Stimulated activated CD4-positive, alpha-beta T cell treated with anti-CD3 and anti-CD28 coated beads, Interleukin-12 subunit alpha, Interleukin-12 subunit beta, amount 100 ng/mL, for 4 hours (primary cell): Measurements from ENCODE around the gene MEGF11.
"Not testable (repeated sequence)": the region's sequence is repeated elsewhere in the genome, so short reads cannot be mapped to it uniquely, and the experiment has no call there.

Source experiments
- DNase-seq: peaks from one replicate; pipeline ENCODE4 v3.0.0-alpha.2; 2020

Gene MEGF11

DNA sequence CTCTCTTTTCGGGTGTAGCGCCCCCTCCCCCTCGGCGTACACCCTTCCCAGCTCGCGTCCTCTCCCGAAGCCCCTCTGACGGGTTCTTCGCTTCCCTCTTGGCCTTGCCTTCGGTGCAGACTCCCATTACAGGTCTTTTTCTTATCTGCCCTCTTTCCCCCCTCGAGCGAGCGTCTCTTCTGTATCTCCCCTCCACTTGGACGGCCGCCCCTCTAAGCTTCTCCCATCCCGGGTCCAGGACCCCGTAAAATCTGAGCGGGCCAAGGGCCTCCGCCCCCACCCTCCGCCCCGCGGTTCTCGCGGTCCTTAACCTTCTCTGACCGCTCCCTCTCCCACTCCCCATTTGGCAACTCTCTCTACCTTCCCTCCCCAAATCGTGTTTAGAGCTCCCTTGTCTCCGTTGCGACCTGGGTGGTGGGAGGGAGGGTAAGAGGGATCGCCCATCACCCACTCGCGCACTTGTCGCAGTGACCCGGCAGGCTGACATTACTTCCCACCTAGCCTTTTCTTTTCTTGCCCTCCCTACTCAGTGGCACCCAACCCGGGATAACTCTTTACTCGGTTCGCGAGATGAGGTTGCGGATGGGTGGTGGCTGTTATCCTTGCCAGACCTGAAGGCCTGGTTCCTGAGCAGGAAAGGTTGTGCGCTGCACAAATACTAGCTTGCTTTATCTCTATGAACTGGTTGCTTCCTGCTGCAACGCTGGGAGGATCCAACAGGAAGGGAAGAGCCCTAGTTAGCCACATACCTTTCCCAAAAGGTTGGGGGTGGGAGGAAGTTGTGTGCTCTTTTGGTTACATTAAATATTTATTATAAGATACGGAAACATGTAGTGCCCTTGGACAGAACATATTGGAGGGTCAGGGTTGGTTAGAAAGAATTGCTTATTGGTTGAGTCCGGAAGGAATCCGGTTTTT is 383.3 kb downstream of the MEGF11 start:
- no peak for DNase-seq

DNA sequence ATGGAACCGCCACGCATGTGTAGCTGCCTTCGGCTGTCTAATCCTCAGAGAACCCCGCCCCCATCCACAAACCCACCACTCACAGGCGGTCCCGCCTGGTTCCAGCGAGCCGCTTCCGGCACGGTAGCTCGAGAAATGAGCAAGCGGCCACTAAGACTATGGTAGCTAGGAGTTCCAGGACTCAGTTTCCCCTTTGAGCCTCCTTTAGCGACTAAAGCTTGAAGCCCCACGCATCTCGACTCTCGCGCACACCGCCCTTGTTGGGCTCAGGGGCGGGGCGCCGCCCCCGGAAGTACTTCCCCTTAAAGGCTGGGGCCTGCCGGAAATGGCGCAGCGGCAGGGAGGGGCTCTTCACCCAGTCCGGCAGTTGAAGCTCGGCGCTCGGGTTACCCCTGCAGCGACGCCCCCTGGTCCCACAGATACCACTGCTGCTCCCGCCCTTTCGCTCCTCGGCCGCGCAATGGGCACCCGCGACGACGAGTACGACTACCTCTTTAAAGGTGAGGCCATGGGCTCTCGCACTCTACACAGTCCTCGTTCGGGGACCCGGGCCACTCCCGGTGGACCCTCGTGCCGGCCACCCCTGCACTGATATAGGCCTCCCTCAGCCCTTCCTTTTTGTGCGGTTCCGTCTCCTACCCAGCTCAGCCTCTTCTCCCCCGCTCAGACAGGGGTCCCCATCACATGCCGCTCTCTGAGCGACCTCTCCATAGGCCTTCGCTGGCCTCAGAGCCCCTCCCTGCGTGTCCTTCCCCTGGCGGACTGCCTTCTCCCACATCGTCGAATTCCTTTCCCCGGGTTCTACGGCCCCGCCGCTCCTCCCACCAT is 384.2 kb downstream of the MEGF11 start, which contains the start of gene RAB11A:
TSS of gene RAB11A (plus strand) at position 366 of the 828 bp plus-strand sequence. CDS start at position 461, 95 bp downstream.
- DNase-seq: peak; percentile 91

DNA sequence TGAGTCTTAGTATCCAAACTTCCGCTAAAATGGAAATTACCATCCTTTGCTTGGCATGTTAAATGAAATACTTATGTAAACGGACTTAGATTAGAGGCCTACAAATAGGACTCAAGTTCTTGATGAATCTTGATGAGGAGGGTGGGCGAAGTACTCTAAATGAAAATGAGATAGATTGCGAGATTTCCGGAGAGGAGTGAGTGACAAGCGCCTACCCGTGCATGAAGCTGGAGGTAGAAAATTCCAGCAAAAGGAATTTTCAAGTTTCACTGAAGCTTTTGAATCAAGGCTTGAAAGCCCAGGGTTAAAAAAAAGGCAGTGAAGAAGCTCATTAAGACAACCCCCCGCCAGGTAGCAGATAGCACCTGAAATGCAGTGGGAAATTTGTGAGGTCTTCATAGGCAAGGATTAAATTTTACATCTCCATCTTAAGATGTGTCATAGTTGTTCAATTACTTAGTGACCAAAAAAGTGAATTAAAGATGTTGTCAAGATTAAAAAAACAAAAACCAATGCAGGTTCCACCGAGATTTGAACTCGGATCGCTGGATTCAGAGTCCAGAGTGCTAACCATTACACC is 384.9 kb downstream of the MEGF11 start:
- DNase-seq: no peak

DNA sequence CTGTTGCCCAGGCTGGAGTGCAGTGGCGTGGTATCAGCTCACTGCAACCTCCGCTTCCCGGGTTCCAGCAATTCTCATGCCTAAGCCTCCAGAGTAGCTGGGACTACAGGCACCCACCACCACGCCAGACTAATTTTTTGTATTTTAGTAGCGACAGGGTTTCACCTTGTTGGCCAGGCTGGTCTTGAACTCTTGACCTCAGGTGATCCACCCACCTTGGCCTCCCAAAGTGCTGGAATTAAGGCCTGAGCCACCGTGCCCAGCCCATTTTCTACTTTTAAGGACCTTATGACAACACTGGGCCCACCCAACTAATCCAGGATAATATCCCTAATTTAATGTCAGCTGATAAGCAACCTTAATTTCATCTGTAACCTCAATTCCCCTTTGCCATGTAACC is 385.6 kb downstream of the MEGF11 start:
- not testable (repeated sequence) for DNase-seq

DNA sequence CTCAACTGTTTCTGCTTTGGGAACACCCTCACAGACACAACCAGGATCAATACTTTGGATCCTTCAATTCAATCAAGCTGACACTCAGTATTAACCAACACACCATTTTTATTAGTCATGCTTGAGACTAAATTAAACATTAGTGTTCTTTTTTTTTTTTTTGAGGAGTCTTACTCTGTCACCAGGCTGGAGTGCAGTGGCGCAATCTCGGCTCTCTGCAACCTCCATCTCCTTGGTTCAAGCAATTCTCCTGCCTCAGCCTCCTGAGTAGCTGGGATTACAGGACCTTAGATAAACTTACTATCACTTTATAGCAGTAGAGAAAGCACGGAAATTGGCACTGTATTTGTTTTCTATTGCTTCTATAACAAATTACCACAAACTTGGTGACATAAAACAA is 386.3 kb downstream of the MEGF11 start:
- no peak for DNase-seq

DNA sequence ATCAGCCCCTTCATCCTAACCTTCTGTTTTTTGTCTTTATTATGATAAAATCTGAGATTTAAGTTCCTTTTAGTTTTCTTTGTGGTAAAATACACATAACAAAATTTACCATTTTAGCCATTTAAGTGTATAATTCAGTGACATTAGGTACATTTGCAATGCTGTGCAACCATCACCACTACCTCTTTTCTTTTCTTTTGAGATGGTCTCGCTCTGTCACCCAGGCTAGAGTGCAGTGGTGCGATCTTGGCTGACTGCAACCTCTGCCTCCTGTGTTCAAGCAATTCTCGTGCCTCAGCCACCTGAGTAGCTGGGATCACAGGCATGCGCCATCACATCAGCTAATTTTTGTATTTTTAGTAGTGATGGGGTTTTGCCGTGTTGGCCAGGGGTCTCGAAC is 390.4 kb downstream of the MEGF11 start:
- no peak for DNase-seq

DNA sequence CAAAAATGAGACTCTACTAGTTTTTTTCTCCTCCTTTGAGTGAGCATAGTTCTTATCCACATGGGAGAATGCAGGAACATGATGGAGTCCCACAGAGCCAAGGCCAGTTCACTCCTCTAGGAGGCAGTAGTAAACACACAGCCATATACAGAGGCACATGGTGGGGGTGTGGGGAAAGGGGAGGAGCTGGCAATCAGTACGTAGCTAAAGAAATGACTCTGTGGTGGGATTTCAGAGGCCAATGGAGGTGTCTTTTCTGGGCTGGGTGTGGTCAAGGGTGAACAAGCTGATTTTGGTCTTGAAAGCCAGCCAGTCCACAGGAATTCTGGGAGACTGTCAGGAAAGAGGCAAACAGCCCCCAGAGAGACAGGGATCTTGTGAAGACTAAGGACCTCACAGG is 390.9 kb downstream of the MEGF11 start:
- peak; percentile 36 for DNase-seq

DNA sequence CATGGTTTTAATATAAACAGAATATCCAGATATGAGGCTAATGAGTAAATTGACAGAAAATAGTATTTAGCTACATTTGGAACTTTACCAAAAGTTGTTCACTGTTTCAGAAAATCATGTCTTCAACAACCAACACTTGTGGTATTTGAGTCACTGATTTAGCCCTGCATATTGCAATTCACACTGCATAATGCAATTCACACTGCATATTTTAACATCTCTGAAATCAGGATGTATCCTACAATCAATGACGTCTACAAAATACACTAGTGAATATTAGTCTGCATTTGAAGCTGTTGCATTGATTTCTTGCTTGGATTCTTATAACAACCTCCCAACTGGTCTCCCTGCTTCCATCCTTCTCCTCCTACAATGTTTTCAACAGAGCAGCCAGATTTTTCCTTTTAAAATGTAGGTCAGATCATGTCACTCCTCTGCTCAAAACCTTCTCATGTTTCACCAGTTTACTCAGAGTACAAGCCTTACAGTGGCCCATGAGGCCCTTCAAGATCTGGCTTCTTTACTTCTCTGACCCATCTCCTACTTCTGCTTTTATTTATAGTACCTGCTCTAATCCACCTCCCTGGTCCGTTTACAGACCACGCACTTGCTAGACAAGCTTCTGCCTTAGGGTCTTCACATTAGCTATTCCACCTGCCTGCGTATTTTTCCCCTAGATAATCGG is 395.7 kb downstream of the MEGF11 start:
- no peak for DNase-seq

DNA sequence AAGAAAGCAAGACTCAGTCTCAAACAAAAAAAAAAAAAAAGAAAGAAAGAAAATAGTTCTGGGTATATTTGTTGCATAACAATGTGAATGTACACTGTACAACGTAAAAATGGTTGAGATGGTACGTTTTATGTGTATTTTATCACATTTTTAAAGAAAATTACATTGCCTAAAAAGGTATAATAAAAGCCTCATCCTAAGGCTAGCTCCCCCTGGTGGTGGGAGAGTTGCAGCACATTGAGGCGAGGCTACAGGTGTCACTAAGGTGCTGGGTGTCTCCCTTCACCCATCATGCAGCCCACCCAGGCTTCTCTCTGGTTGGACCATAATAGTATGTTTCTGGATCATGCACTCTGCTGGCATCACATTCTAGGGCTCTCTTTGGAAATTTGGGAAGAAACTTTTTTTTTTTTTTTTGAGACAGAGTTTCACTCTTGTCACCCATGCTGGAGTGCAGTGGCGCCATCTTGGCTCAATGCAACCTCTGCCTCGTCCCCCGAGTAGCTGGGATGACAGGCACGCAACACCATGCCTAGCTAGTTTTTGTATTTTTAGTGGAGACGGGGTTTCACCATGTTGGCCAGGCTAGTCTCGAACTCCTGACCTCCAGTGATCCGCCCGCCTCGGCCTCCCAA is 396.6 kb downstream of the MEGF11 start:
- DNase-seq: peak; percentile 73

DNA sequence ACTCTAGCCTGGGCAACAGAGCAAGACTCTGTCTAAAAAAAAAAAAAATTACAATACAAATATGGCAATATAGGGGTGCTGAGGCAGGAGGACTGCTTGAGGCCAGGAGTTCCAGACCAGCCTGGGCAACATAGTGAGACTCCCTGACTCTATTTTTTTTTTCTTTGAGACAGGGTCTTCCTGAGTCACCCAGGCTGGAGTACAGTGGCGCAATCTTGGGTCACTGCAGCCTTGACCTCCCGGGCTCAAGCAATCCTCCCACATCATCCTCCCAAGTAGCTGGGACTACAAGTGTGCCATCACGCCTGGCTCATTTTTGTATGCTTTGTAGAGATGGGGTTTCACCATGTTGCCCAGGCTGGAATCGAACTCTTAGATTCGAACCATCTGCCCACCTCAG is 401.6 kb downstream of the MEGF11 start:
- no peak for DNase-seq

DNA sequence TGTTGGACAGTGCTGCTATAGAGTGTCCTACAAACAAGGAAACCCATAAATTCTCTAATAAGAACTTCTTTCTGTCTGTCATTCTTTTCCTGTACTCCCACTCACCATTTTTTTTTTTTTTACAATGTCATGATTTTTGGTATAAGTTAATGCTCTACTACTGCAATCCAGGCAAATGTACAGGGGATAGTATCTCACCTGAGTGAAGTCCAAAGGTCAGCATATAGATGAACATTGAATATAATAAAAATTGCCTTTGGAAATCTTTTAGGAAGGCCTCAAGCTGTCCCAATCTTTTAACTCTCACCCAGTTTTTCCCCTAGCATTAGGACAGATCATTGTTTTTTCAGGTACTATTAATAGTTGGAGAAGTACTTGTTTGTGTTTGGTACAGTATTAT is 405.6 kb downstream of the MEGF11 start:
- DNase-seq: no peak

DNA sequence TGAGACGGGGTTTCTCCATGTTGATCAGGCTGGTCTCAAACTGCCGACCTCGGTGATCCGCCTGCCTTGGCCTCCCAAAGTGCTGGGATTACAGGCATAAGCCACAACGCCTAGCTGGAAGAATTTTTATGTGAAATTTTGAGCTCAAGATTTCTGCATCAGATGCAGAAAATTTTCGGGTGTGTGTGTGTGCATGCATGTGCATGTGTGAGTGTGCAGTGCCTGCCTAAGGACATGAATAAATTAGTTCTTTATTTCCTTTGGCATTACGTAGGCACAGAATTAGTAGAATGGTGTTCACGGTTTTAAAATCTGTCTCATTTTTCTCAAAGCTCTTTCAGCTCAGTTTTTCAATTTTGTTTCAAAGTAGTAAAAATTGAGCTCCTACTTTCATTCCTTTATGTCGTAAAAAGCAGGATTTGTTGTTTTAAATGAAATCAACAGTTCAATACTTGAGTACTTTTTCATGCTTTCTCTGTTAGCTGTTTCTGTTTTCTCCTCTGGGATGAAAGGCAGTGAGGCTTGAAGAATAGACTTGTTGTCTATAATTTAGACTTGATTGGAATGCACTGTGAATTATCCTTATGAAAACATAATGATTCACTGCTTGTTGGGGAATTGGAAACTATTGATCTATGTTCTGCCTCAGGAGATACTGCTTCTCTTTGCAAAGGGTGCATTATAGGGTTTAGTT is 407.6 kb downstream of the MEGF11 start:
- DNase-seq: no peak
